ENCODE data around the gene C1QB. TPM values are rescaled to one million over a fixed set of nuclear protein-coding genes. Genes with fewer than 3 reads are reported as not detected.

C1QB gene
- total and polyA plus RNA-seq, 2 experiments from 2014 or later: not detected

- Histone ChIP-seq H3K4me1 (ENCODE audit: low read depth) (no peaks in the 10 kb centered on the region), H3K4me3 (no peak overlapping the region), H3K27me3 (peaks cover 31% of the 10 kb centered on the region), H3K9me3 (ENCODE audit: low read depth) (no peaks in the 10 kb centered on the region), H3K36me3 (no peaks in the 10 kb centered on the region), H3K27ac (no peak overlapping the region)
- TF ChIP-seq, protein P1, sequence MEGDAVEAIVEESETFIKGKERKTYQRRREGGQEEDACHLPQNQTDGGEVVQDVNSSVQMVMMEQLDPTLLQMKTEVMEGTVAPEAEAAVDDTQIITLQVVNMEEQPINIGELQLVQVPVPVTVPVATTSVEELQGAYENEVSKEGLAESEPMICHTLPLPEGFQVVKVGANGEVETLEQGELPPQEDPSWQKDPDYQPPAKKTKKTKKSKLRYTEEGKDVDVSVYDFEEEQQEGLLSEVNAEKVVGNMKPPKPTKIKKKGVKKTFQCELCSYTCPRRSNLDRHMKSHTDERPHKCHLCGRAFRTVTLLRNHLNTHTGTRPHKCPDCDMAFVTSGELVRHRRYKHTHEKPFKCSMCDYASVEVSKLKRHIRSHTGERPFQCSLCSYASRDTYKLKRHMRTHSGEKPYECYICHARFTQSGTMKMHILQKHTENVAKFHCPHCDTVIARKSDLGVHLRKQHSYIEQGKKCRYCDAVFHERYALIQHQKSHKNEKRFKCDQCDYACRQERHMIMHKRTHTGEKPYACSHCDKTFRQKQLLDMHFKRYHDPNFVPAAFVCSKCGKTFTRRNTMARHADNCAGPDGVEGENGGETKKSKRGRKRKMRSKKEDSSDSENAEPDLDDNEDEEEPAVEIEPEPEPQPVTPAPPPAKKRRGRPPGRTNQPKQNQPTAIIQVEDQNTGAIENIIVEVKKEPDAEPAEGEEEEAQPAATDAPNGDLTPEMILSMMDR (IDR thresholded peaks at IDR 0.05; ENCODE audit: low read depth, low read length): no peak
- DNase-seq (ENCODE audit: low read depth in 1 of 2, low spot score in 1 of 2): no peak
Observed at GRCh38 chr1:22633697-22634463, 19.2 kb upstream of the C1QB start.

GRCh38 chr1:22635436-22635835 is 17.6 kb upstream of the C1QB start:
- H3K36me3 ChIP-seq: no peaks in the 10 kb centered on the region
- H3K27me3 ChIP-seq: peaks cover 20% of the 10 kb centered on the region
- no peak overlapping the region for H3K4me3 ChIP-seq
- no peak overlapping the region for H3K27ac ChIP-seq
- no peak for DNase-seq (ENCODE audit: low read depth in 1 of 2, low spot score in 1 of 2)
- TF ChIP-seq, protein P1 (IDR thresholded peaks at IDR 0.05; ENCODE audit: low read depth, low read length): no peak
- H3K4me1 ChIP-seq (ENCODE audit: low read depth): no peaks in the 10 kb centered on the region
- no peaks in the 10 kb centered on the region for H3K9me3 ChIP-seq (ENCODE audit: low read depth)

DNA sequence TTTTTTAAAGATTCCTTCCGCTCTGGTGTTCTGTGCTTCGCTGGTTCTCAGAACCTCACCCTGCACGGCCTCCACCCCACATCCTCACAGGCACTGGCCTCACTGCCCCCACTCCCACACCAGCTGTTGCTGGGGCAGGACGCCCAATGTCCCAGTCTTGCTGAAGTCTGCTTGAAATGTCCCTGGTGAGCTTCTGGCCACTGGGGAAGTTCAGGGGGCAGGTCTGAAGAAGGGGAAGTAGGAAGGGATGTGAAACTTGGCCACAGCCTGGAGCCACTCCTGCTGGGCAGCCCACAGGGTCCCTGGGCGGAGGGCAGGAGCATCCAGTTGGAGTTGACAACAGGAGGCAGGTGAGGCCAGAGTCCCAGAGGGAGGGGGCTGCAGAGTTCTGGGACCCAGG is 16.7 kb upstream of the C1QB start, which contains the start of gene C1QA:
Gene C1QA, plus strand, starts transcription at position 276 of the 400 bp plus-strand sequence. CDS start 989 bp downstream, outside the sequence.
- DNase-seq (ENCODE audit: low read depth in 1 of 2, low spot score in 1 of 2): no peak
- TF ChIP-seq, protein P1 (IDR thresholded peaks at IDR 0.05; ENCODE audit: low read depth, low read length): no peak
- no peak within 1 kb of the TSS for H3K4me3 ChIP-seq
- H3K27me3 ChIP-seq: peaks cover 20% of the 10 kb centered on the region
- no peaks in the 10 kb centered on the region for H3K36me3 ChIP-seq
- H3K27ac ChIP-seq: no peak within 1 kb of the TSS
- H3K9me3 ChIP-seq (ENCODE audit: low read depth): no peaks in the 10 kb centered on the region
- H3K4me1 ChIP-seq (ENCODE audit: low read depth): no peaks in the 10 kb centered on the region

- H3K4me1 ChIP-seq (ENCODE audit: low read depth): no peaks in the 10 kb centered on the region
- no peaks in the 10 kb centered on the region for H3K36me3 ChIP-seq
- no peak overlapping the region for H3K27ac ChIP-seq
- no peak overlapping the region for H3K4me3 ChIP-seq
- no peak for DNase-seq (ENCODE audit: low read depth in 1 of 2, low spot score in 1 of 2)
- H3K9me3 ChIP-seq (ENCODE audit: low read depth): no peaks in the 10 kb centered on the region
- peaks cover 20% of the 10 kb centered on the region for H3K27me3 ChIP-seq
- TF ChIP-seq, protein P1 (IDR thresholded peaks at IDR 0.05; ENCODE audit: low read depth, low read length): no peak
Observed at GRCh38 chr1:22636927-22637326, 16.1 kb upstream of the C1QB start.

DNA sequence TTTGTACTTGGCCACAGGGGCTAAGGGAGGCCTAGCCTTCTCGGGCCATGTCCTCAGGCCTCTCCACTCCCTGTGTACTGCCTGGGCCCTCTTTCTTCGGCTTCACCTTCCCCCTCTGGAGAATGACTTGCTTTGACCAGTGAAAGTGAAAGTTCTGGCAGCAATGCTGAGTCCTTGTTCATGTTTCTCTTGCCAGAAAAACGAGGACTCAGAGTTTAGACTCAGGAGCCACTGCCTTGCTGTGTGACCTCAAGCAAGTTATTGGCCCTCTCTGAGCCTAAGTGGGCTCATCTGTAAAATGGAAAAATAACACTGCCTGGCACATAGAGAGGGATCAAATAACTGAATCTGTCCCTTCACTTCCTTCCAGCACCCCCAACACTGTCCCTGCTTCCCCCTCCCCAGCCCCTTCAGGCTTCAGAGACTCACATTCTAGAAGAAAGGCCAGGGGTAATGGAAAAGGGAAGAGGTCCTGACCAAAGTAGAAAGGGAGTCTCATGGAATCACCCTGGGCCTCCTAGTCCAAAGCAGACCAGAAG is 15.1 kb upstream of the C1QB start:
- H3K27me3 ChIP-seq: peaks cover 20% of the 10 kb centered on the region
- no peak overlapping the region for H3K4me3 ChIP-seq

More for the DNA sequence above, 15.1 kb upstream of the C1QB start:
- Histone ChIP-seq H3K27ac (no peak overlapping the region), H3K9me3 (ENCODE audit: low read depth) (no peaks in the 10 kb centered on the region), H3K36me3 (no peaks in the 10 kb centered on the region), H3K4me1 (ENCODE audit: low read depth) (no peaks in the 10 kb centered on the region)
- TF ChIP-seq, protein P1 (IDR thresholded peaks at IDR 0.05; ENCODE audit: low read depth, low read length): no peak
- DNase-seq (ENCODE audit: low read depth in 1 of 2, low spot score in 1 of 2): no peak

Measured in cardiac muscle cell (in vitro differentiated cells and primary cell).